ENCODE data around the gene ANKRD12.

DNA sequence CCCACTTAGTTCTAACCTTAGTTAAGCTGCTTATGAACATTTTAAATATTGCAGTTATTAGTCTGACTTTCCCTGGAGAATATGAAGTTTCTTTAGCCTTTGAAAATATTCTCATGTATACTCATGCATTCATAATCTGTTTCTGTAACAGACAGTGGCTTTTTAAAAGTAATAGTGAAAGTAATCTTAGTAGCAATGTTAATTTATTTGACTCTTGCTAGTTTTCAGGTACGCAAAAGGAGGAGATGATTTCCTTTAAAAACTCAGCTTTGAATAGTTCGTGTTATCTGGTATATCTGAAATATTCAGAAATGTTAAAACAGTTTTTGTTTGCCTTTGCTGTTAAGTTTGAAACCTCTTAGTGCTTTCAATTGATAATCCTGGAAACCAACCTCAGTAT, 3.8 kb downstream of the ANKRD12 start:
- TF ChIP-seq CTCF (IDR thresholded peaks at IDR 0.05) (no peak), POLR2A (IDR thresholded peaks at IDR 0.05) (no peak)
